Stimulated activated CD4-positive, alpha-beta T cell treated with anti-CD3 and anti-CD28 coated beads, TNF-alpha, amount 100 ng/mL, for 1 hour (primary cell): ENCODE results near the gene OR8A1.

Source experiments
- DNase-seq, 3 donors: peaks; one replicate each; pipeline ENCODE4 v3.0.0-alpha.2; 2020; ENCODE audit warnings: low read depth in 3 of 3, low spot score in 1 of 3

The OR8A1 gene

DNA sequence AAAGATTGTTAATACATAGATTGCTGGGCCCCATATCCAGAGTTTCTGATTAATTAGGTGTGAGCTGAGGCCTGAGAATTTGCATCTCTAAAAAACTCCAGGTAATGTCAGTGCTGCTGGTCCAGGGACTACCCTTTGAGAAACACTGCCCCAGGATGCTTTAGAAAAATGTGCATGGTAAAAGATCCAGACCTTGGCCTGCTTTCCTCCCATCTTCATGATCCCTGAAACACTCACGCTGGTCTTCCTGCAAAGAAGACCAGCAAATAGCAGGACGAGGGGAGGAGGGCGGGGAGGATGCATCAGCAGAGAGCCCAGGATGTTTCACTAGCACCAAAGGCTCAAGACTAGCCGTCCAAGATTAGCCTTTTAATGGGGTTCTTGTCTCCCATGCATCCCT lies at the start of gene OR8A1:
Gene OR8A1 (plus strand): TSS at position 301 of the 400 bp plus-strand sequence. CDS start 123 bp downstream, outside the sequence.
- no peak for DNase-seq

DNA sequence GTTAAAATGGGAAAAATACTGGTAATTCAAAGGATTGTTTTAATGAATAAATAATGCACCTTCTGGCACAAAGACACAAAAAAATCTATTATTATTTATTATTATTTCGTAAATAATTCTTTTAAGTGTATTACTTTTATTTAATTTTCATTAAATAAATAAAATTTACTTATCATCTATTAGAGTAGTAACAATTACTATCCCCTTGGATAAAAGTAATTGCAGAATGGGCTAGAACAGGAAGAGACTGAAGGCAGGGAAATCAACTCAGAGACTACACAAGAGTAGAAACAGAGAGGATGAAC lies 49.3 kb upstream of the OR8A1 start:
- DNase-seq: no peak

- no peak for DNase-seq
Observed at GRCh38 chr11:124533626-124534025, 36.2 kb upstream of the OR8A1 start.

DNA sequence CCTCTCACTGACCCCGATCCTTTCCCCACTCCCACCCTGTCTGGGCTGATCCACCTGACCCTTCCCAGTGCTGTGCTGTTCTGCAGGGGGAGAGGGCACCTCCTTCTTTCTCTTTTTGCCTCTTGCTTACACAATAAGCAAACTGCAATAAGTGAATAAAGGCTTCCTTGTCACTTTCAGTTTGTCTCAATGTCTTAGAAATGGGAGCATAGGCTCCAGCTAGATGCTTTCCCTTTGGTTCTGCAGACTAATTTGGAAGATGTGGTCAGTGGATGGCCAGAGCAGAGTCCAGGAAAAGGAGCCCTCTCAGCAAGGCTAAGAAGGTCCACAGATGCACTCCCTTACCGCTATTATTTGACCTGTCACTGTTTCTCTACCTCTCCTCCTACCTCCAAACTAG lies 35.7 kb upstream of the OR8A1 start:
- no peak for DNase-seq

GRCh38 chr11:124535552-124536232 lies 34.1 kb upstream of the OR8A1 start:
- no peak for DNase-seq

DNA sequence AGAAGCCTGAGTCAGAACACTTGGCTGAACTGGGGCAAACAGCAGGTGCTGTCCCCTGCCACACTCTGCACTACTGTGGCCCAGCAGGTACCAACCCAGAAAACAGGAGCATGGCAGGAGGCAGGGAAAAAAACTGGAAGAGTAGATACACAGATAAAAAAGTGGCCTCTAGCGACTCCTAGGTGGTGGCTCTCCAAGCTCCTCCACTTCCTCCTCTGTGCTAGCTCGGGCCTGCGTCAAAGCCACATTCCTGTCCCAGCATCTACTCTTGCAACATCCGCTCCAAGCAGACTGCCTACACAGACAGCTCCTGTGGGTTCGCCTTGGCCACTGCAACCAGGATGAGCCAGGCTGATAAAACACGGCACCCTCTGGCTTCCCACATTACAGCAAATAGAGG lies 33.3 kb upstream of the OR8A1 start:
- DNase-seq: no peak

GRCh38 chr11:124538019-124538418 lies 31.8 kb upstream of the OR8A1 start:
- no peak for DNase-seq

DNA sequence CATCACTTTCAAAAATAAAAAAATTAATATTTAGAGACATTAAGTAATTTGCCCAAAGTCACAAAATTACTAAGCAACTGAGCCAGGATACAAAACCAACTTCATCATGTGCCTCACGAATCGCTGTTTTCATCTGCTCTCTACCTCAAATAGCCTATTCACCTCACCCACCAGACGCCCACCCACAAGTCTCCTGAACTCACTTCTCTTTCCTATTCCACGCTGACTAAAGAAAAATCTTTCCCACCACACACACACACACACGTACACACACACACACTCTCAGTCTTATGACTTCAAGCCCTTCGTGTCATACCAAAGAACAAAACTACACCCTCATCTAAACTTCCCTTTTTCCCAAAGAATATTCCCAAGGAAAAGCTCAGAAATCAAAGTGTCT lies 28.6 kb upstream of the OR8A1 start:
- no peak for DNase-seq

DNA sequence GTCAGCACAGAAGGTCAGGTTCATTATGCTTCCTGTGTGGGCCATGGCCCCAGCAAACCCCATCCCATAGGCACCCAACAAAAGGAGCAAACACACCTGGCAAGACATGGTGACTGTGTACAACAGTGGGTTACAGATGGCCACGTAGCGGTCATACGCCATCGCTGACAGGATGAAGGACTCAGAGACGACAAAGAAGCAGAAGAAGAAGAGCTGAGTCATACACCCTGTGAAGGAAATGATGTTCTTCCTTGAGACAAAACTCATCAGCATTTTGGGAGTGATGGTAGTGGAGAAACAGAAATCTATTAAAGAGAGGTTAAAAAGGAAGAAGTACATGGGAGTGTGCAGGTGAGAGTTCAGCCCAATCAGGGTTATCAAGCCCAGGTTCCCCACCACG lies 26.7 kb upstream of the OR8A1 start:
- DNase-seq: no peak

DNA sequence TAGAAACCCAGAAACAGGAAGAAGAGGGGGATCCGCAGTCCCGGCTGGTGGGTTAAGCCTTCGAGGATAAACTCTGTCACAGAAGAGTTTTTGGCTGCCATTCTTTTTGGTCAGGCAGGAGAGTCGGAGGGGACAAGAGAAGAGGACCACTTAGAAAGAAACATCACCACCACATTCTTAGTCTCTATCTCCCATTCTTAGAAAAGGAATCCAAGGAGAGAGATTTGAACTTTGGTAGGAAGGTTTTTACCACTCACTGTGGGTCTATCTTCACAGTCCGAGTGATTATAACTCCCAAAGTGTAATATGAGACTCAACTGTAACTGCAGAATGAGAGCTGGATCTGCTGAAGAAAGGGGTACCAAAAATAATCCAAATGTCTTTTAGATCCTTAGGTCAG lies 26.2 kb upstream of the OR8A1 start, which contains the start of gene OR8B12:
Gene OR8B12 (minus strand): TSS at position 101 of the 400 bp plus-strand sequence. CDS start 0 bp downstream, at position 101.
- DNase-seq: no peak

- DNase-seq: no peak
Observed at GRCh38 chr11:124551189-124551588, 18.6 kb upstream of the OR8A1 start.

- DNase-seq: no peak
Observed at GRCh38 chr11:124551987-124552386, 17.8 kb upstream of the OR8A1 start.

GRCh38 chr11:124556828-124557227 lies 13.0 kb upstream of the OR8A1 start:
- no peak for DNase-seq

DNA sequence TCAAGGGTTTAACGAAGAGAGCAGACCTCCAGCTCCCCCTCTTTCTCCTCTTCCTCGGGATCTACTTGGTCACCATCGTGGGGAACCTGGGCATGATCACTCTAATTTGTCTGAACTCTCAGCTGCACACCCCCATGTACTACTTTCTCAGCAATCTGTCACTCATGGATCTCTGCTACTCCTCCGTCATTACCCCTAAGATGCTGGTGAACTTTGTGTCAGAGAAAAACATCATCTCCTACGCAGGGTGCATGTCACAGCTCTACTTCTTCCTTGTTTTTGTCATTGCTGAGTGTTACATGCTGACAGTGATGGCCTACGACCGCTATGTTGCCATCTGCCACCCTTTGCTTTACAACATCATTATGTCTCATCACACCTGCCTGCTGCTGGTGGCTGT lies 363 bp downstream of the OR8A1 start:
- DNase-seq: no peak

DNA sequence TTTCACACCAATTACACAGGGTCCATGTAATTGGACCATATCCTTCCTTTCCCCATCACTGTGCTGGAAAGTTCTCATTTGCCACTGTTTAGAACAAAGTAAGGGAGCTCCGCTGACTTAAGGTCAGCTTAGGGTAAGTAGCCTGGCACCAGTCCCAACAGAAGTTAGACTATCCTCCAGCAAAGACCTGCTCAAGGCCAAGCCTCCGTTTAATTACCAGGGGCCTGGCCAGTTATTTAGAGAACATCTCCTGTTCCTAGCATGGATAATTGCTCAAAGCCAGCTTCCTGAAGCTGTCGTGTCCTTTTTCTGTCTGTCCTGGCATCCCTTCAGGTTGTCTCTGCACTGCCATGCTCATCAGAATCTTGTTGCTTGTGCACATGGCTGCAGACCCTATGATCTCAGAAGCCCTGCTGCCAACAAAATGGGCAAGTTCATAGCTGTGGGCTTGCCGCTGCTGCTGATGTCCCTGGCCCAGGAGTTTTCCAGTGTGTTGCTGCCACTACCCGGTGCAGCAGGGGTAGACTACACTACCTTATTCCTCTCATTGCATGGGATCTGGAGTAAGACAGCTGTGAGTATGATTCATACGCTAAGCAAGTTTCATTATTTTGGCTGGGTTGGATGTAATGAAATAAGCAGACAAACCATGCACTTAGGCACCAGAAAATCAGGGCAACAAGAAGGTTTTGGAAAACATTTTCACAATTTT lies 8.1 kb downstream of the OR8A1 start:
- no peak for DNase-seq

GRCh38 chr11:124578761-124579160 lies 9.0 kb downstream of the OR8A1 start:
- no peak for DNase-seq

- DNase-seq: no peak
Observed at GRCh38 chr11:124581817-124582216, 12.0 kb downstream of the OR8A1 start.

- no peak for DNase-seq
Observed at GRCh38 chr11:124582565-124582964, 12.8 kb downstream of the OR8A1 start.

DNA sequence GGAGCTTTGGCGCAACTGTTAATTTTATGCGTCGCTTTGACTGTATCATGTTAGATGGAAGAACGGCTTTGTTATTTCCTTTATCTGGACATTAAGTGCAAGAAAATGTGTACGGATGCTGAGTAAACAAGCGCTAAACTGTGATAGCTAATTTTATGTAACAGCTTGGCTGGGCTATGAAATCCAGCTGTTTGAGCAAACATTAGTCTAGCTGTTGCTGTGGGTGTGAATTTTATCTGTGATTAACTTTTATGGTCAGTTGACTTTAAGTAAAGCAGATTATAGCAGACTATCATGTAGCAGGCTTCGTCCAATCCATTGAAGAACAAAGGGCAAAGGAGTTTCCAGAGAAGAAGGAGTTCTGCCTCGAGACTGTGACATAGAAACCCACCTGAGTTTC lies 14.0 kb downstream of the OR8A1 start:
- no peak for DNase-seq

- DNase-seq: no peak
Observed at GRCh38 chr11:124584681-124585372, 15.0 kb downstream of the OR8A1 start.

- DNase-seq: peak in 1 of 3 donors; percentile 27
Observed at GRCh38 chr11:124586238-124586860, 16.6 kb downstream of the OR8A1 start.

DNA sequence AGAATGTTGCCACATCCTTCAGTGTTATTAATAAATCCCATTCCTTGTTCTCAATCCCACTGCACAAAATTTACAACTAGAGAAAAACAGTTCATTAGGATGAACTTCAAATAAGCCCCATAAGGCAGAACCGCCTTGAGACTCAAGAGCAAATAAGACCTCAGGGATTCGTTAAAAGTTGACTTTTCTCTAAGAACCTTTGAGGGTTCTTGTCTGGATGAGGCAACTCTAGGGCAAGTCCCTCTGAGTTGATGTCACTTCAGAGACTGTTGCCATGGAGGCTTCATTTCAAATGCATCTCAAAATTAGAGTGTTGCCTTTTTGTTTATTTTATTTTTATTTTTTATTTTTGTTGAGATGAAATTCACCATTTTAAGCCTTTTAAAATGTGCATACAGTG lies 21.6 kb downstream of the OR8A1 start:
- no peak for DNase-seq
